ENCODE data around the gene KBTBD8.

Gene KBTBD8

GRCh38 chr3:67028001-67028784 lies 30.1 kb downstream of the KBTBD8 start:
- no peak overlapping the region for H3K4me3 ChIP-seq (ENCODE audit: low read depth, low read length)
- no peak for DNase-seq (ENCODE audit: low read depth)
- TF ChIP-seq MAX (IDR thresholded peaks at IDR 0.05; ENCODE audit: low read depth, low read length) (no peak), POLR2A (IDR thresholded peaks at IDR 0.05; ENCODE audit: extremely low read depth, insufficient read length) (no peak), CTCF (IDR thresholded peaks at IDR 0.05; ENCODE audit: low read depth, low read length) (no peak), MYC (IDR thresholded peaks at IDR 0.05; ENCODE audit: low read depth, low read length) (no peak)

GRCh38 chr3:67030785-67031740 lies 33.0 kb downstream of the KBTBD8 start:
- no peak for TF ChIP-seq CTCF (IDR thresholded peaks at IDR 0.05; ENCODE audit: low read depth, low read length)
- no peak for TF ChIP-seq POLR2A (IDR thresholded peaks at IDR 0.05; ENCODE audit: extremely low read depth, insufficient read length)
- TF ChIP-seq MYC (IDR thresholded peaks at IDR 0.05; ENCODE audit: low read depth, low read length), result no peak
- no peak for TF ChIP-seq MAX (IDR thresholded peaks at IDR 0.05; ENCODE audit: low read depth, low read length)
- H3K4me3 ChIP-seq (ENCODE audit: low read depth, low read length), result no peak overlapping the region
- DNase-seq (ENCODE audit: low read depth), result no peak

GRCh38 chr3:67031986-67032385 lies 33.9 kb downstream of the KBTBD8 start:
- H3K4me3 ChIP-seq (ENCODE audit: low read depth, low read length), result no peak overlapping the region
- DNase-seq (ENCODE audit: low read depth), result no peak
- TF ChIP-seq CTCF (IDR thresholded peaks at IDR 0.05; ENCODE audit: low read depth, low read length) (no peak), MYC (IDR thresholded peaks at IDR 0.05; ENCODE audit: low read depth, low read length) (no peak), MAX (IDR thresholded peaks at IDR 0.05; ENCODE audit: low read depth, low read length) (no peak), POLR2A (IDR thresholded peaks at IDR 0.05; ENCODE audit: extremely low read depth, insufficient read length) (no peak)

GRCh38 chr3:67033079-67033478 lies 35.0 kb downstream of the KBTBD8 start:
- no peak for TF ChIP-seq POLR2A (IDR thresholded peaks at IDR 0.05; ENCODE audit: extremely low read depth, insufficient read length)
- no peak for TF ChIP-seq MYC (IDR thresholded peaks at IDR 0.05; ENCODE audit: low read depth, low read length)
- no peak for TF ChIP-seq CTCF (IDR thresholded peaks at IDR 0.05; ENCODE audit: low read depth, low read length)
- TF ChIP-seq MAX (IDR thresholded peaks at IDR 0.05; ENCODE audit: low read depth, low read length), result no peak
- H3K4me3 ChIP-seq (ENCODE audit: low read depth, low read length), result no peak overlapping the region
- no peak for DNase-seq (ENCODE audit: low read depth)

GRCh38 chr3:67034371-67034770 lies 36.3 kb downstream of the KBTBD8 start:
- no peak overlapping the region for H3K4me3 ChIP-seq (ENCODE audit: low read depth, low read length)
- DNase-seq (ENCODE audit: low read depth), result no peak
- no peak for TF ChIP-seq MAX (IDR thresholded peaks at IDR 0.05; ENCODE audit: low read depth, low read length)
- no peak for TF ChIP-seq CTCF (IDR thresholded peaks at IDR 0.05; ENCODE audit: low read depth, low read length)
- TF ChIP-seq MYC (IDR thresholded peaks at IDR 0.05; ENCODE audit: low read depth, low read length), result no peak
- no peak for TF ChIP-seq POLR2A (IDR thresholded peaks at IDR 0.05; ENCODE audit: extremely low read depth, insufficient read length)
